WTC11 (cell line): ENCODE results near the gene PTPA. TPM values are rescaled to one million over a fixed set of nuclear protein-coding genes. Genes with fewer than 3 reads are reported as not detected.

Experiments
- ATF1 ChIP-seq: sonication (generic); formaldehyde crosslinking; IDR thresholded peaks from 2 replicates; pipeline ENCODE4 v1.8.1; 2023; ENCODE audit warnings: mild to moderate bottlenecking, moderate library complexity, missing genetic modification reagents
- ATF6 ChIP-seq: sonication (generic); formaldehyde crosslinking; IDR thresholded peaks from 2 replicates; pipeline ENCODE4 v1.8.1; 2023; ENCODE audit warnings: mild to moderate bottlenecking, missing genetic modification reagents
- CBFB ChIP-seq: sonication (generic); formaldehyde crosslinking; IDR thresholded peaks from 2 replicates; pipeline ENCODE4 v1.8.1; 2022; ENCODE audit warnings: mild to moderate bottlenecking, low read depth, missing genetic modification reagents
- CREB1 ChIP-seq: sonication (generic); formaldehyde crosslinking; IDR thresholded peaks from 2 replicates; pipeline ENCODE4 v1.8.0; 2023; ENCODE audit warnings: mild to moderate bottlenecking, missing genetic modification reagents
- ELF4 ChIP-seq: sonication (generic); formaldehyde crosslinking; IDR thresholded peaks from 2 replicates; pipeline ENCODE4 v1.8.1; 2022; ENCODE audit warnings: low read depth, mild to moderate bottlenecking, moderate library complexity, missing genetic modification reagents
- EMX1 ChIP-seq: fragments of 250-450 bp; sonication (Bioruptor Pico); IDR thresholded peaks from 2 replicates; pipeline ENCODE4 v1.8.0; 2021; ENCODE audit warnings: mild to moderate bottlenecking
- ETV6 ChIP-seq: sonication (generic); formaldehyde crosslinking; IDR thresholded peaks from 2 replicates; pipeline ENCODE4 v1.8.1; 2022; ENCODE audit warnings: mild to moderate bottlenecking, missing genetic modification reagents
- FOXK1 ChIP-seq: sonication (generic); formaldehyde crosslinking; IDR thresholded peaks from 2 replicates; pipeline ENCODE4 v1.8.0; 2022; ENCODE audit warnings: mild to moderate bottlenecking, moderate library complexity, missing genetic modification reagents
- GTF2I ChIP-seq: fragments of 250-450 bp; sonication (Bioruptor Pico); conservative IDR thresholded peaks from 2 replicates; pipeline ENCODE4 v1.4.0; 2021; ENCODE audit warnings: mild to moderate bottlenecking
- HMGA2 ChIP-seq: fragments of 250-450 bp; sonication (Bioruptor Pico); IDR thresholded peaks from 2 replicates; pipeline ENCODE4 v1.4.0; 2021; ENCODE audit warnings: mild to moderate bottlenecking, moderate library complexity
- MXD4 ChIP-seq: fragments of 250-450 bp; sonication (Bioruptor Pico); IDR thresholded peaks from 2 replicates; pipeline ENCODE4 v1.8.0; 2021; ENCODE audit warnings: mild to moderate bottlenecking, moderate library complexity, borderline replicate concordance
- NFYB ChIP-seq: sonication (generic); formaldehyde crosslinking; conservative IDR thresholded peaks from 2 replicates; pipeline ENCODE4 v1.8.0; 2022; ENCODE audit warnings: low read depth, missing genetic modification reagents
- NR1H2 ChIP-seq: sonication (generic); formaldehyde crosslinking; IDR thresholded peaks from 2 replicates; pipeline ENCODE4 v1.9.0; 2021; ENCODE audit warnings: mild to moderate bottlenecking, moderate library complexity, missing genetic modification reagents
- SMAD4 ChIP-seq: sonication (generic); formaldehyde crosslinking; IDR thresholded peaks from 2 replicates; pipeline ENCODE4 v1.8.0; 2022; ENCODE audit warnings: mild to moderate bottlenecking, missing genetic modification reagents
- TCF7 ChIP-seq: sonication (generic); formaldehyde crosslinking; IDR thresholded peaks from 2 replicates; pipeline ENCODE4 v1.8.0; 2022; ENCODE audit warnings: mild to moderate bottlenecking, low read depth, missing genetic modification reagents, moderate library complexity
- USF1 ChIP-seq: sonication (generic); formaldehyde crosslinking; IDR thresholded peaks from 2 replicates; pipeline ENCODE4 v1.8.0; 2022; ENCODE audit warnings: mild to moderate bottlenecking, missing genetic modification reagents
- ZNF423 ChIP-seq: fragments of 250-450 bp; sonication (Bioruptor Pico); IDR thresholded peaks from 2 replicates; pipeline ENCODE4 v2.1.2; 2022; ENCODE audit warnings: mild to moderate bottlenecking, moderate library complexity
- ZNF512 ChIP-seq: sonication (generic); formaldehyde crosslinking; IDR thresholded peaks from 2 replicates; pipeline ENCODE4 v1.8.1; 2022; ENCODE audit warnings: missing genetic modification reagents, borderline replicate concordance
- ZNF671 ChIP-seq: fragments of 250-450 bp; sonication (Bioruptor Pico); IDR thresholded peaks from 2 replicates; pipeline ENCODE4 v1.8.0; 2021; ENCODE audit warnings: mild to moderate bottlenecking
- total RNA-seq: library from RNA; stranded (reverse); gene quantifications from 3 replicates; pipeline ENCODE4 v1.2.3, GENCODE V29; 2021
- TF ChIP-seq, protein P1 (sequence below): sonication (generic); formaldehyde crosslinking; IDR thresholded peaks from 2 replicates; pipeline ENCODE4 v1.8.0; 2022; ENCODE audit warnings: mild to moderate bottlenecking, missing genetic modification reagents
- TF ChIP-seq, protein P2 (sequence below): sonication (generic); formaldehyde crosslinking; IDR thresholded peaks from 2 replicates; pipeline ENCODE4 v1.8.1; 2023; ENCODE audit warnings: mild to moderate bottlenecking, missing genetic modification reagents, moderate library complexity
- TF ChIP-seq, protein P3 (sequence below): fragments of 250-450 bp; sonication (Bioruptor Pico); IDR thresholded peaks from 2 replicates; pipeline ENCODE4 v2.1.2; 2022; ENCODE audit warnings: mild to moderate bottlenecking, moderate library complexity
- TF ChIP-seq, protein P4 (sequence below): sonication (generic); formaldehyde crosslinking; IDR thresholded peaks from 2 replicates; pipeline ENCODE4 v1.8.0; 2023; ENCODE audit warnings: mild to moderate bottlenecking, missing genetic modification reagents

PTPA gene
- total RNA-seq, 1 experiment from 2014 or later, result 186 TPM

DNA sequence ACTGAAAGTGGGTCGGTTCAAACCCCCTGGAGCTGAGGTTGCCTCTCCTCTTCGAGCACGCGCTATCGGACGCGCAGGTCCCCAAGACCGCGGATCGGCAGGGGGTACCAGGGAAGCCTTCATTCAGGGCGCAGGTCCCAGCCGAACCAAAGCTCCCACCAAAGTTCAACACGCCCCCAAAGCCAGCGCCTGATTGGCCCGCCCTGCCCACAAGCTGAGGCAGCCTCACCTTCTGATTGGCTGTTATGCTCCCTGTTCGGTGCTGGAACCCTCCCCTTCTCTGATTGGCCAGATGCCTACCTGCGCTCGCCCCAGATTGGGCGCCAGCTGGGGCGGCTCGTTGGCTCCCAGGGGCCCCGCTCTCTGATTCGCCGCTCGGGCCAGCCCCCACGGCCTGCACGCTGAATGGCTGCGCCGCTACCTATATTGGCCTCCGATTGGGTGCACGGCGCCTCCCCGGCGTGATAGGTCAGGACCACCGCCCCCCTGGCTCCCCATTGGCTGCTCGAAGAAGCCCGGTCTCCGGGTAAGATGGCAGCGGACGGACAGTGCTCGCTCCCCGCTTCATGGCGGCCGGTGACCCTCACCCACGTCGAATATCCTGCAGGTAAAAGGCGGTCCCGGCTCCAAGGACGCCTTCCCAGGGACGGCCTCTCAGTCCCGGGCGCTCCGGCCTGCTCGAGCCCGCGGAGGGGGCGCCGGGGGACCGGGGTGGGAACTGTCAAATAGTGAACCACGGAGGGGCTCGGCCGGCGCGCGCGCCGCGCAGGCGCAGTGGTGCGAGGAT is 30.4 kb upstream of the PTPA start, which contains the start of gene DOLPP1 (continued):
- TF ChIP-seq ZNF512 (CRISPR knock-in tag), result no peak
- TF ChIP-seq FOXK1 (CRISPR knock-in tag), result peak; percentile 42; the same call in 1 of the 2 replicates
- TF ChIP-seq USF1, result 0 out of 2 replicates have a peak, but pooled peaks have one; percentile 10
- TF ChIP-seq HMGA2 (CRISPR knock-in tag), result peak; percentile 74
- TF ChIP-seq NR1H2, result no peak
- no peak for TF ChIP-seq ATF6 (CRISPR knock-in tag)
- TF ChIP-seq CREB1 (CRISPR knock-in tag), result no peak
- TF ChIP-seq, protein P1, sequence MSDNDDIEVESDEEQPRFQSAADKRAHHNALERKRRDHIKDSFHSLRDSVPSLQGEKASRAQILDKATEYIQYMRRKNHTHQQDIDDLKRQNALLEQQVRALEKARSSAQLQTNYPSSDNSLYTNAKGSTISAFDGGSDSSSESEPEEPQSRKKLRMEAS (CRISPR knock-in tag), result peak; percentile 51; the same call in 1 of the 2 replicates
- peak; percentile 23; the same call in 1 of the 2 replicates for TF ChIP-seq ETV6
- peak; percentile 70; the same call in 1 of the 2 replicates for TF ChIP-seq ZNF423 (CRISPR knock-in tag)
- TF ChIP-seq, protein P2, sequence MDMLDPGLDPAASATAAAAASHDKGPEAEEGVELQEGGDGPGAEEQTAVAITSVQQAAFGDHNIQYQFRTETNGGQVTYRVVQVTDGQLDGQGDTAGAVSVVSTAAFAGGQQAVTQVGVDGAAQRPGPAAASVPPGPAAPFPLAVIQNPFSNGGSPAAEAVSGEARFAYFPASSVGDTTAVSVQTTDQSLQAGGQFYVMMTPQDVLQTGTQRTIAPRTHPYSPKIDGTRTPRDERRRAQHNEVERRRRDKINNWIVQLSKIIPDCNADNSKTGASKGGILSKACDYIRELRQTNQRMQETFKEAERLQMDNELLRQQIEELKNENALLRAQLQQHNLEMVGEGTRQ, result peak; percentile 47
- TF ChIP-seq EMX1 (CRISPR knock-in tag), result 0 out of 2 replicates have a peak, but pooled peaks have one; percentile 43
- peak; percentile 100 for TF ChIP-seq NFYB (CRISPR knock-in tag)
- 0 out of 2 replicates have a peak, but pooled peaks have one; percentile 65 for TF ChIP-seq MXD4 (CRISPR knock-in tag)
- TF ChIP-seq GTF2I, result peak; percentile 1; the same call in 1 of the 2 replicates
- no peak for TF ChIP-seq CBFB
- TF ChIP-seq ZNF671, result 0 out of 2 replicates have a peak, but pooled peaks have one; percentile 48
- TF ChIP-seq, protein P3, sequence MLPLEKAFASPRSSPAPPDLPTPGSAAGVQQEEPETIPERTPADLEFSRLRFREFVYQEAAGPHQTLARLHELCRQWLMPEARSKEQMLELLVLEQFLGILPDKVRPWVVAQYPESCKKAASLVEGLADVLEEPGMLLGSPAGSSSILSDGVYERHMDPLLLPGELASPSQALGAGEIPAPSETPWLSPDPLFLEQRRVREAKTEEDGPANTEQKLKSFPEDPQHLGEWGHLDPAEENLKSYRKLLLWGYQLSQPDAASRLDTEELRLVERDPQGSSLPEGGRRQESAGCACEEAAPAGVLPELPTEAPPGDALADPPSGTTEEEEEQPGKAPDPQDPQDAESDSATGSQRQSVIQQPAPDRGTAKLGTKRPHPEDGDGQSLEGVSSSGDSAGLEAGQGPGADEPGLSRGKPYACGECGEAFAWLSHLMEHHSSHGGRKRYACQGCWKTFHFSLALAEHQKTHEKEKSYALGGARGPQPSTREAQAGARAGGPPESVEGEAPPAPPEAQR, result peak; percentile 95
- TF ChIP-seq, protein P4, sequence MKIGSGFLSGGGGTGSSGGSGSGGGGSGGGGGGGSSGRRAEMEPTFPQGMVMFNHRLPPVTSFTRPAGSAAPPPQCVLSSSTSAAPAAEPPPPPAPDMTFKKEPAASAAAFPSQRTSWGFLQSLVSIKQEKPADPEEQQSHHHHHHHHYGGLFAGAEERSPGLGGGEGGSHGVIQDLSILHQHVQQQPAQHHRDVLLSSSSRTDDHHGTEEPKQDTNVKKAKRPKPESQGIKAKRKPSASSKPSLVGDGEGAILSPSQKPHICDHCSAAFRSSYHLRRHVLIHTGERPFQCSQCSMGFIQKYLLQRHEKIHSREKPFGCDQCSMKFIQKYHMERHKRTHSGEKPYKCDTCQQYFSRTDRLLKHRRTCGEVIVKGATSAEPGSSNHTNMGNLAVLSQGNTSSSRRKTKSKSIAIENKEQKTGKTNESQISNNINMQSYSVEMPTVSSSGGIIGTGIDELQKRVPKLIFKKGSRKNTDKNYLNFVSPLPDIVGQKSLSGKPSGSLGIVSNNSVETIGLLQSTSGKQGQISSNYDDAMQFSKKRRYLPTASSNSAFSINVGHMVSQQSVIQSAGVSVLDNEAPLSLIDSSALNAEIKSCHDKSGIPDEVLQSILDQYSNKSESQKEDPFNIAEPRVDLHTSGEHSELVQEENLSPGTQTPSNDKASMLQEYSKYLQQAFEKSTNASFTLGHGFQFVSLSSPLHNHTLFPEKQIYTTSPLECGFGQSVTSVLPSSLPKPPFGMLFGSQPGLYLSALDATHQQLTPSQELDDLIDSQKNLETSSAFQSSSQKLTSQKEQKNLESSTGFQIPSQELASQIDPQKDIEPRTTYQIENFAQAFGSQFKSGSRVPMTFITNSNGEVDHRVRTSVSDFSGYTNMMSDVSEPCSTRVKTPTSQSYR (CRISPR knock-in tag), result no peak
- no peak for TF ChIP-seq TCF7 (CRISPR knock-in tag)
- TF ChIP-seq SMAD4 (CRISPR knock-in tag), result no peak
- no peak for TF ChIP-seq ELF4 (CRISPR knock-in tag)
- TF ChIP-seq ATF1 (CRISPR knock-in tag), result no peak
